Esophagus squamous epithelium (tissue), 4 donors: ENCODE results near the gene MMP26.

Experiments used
- CTCF ChIP-seq, 6 experiments: fragments of 450-650 bp in 4 of 6; fragments of 200-600 bp in 2 of 6; sonication (generic) in 2 of 6; IDR thresholded peaks; one replicate each; pipeline ENCODE4 v1.5.1; 2016 to 2019; ENCODE audit warnings: antibody characterized with exemption in 6 of 6, mild to moderate bottlenecking in 4 of 6, moderate library complexity in 4 of 6
- POLR2A ChIP-seq, 4 donors: fragments of 450-650 bp; IDR thresholded peaks; one replicate each; pipeline ENCODE4 v1.6.1; 2017; ENCODE audit warnings: antibody characterized with exemption in 4 of 4, mild to moderate bottlenecking in 4 of 4, moderate library complexity in 3 of 4

GRCh38 chr11:4751201-4751600 is 46.6 kb downstream of the MMP26 start:
- TF ChIP-seq CTCF (IDR thresholded peaks at IDR 0.05) (no peak), POLR2A (IDR thresholded peaks at IDR 0.05) (no peak)
